HG02970 (cell line): ENCODE measurements around the gene BRINP3.

Source experiments
- ATAC-seq: cut with Tn5 transposase; IDR thresholded peaks from one replicate; pipeline ENCODE4 v1.9.1; 2021; ENCODE audit warnings: mild to moderate bottlenecking, moderate library complexity, moderate number of reproducible peaks; ENCODE audit not compliant: unreplicated experiment, low FRiP score

Gene BRINP3

DNA sequence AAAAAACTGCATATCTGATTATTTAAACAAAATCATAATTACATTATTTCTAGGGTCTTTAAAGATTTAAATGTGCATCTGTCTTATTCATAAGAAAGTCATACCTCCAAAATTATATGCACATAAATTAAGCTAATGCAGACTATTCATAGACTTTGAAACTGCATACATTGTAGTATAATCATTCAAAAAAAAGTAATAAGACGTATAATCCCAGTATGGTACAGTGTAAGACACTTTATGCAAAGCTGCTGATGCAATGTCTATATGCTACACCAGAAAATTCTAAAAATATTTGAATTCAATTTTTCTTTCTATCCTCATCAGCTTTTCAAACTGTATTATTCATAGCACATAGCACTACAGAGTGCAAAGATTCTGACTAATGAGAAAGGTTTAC is 22.0 kb downstream of the BRINP3 start:
- no peak for ATAC-seq

DNA sequence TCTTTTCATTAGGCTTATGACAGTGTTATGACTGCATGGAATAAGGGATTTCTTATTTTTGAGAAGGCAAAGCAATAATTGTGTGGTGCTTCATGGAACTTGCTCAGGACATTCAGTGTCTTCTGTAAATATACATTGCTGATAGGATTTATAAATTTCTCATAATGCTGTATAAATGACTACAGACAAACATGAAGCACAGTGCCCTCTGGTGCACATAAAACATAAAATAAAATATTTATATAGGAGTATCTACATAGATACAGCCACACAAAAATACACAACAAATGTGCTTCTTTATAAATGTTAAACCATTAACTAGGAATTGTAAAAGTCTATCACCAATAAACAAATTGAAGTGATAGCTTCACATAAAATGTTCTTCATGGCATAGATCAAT is 24.1 kb downstream of the BRINP3 start:
- ATAC-seq, result no peak

DNA sequence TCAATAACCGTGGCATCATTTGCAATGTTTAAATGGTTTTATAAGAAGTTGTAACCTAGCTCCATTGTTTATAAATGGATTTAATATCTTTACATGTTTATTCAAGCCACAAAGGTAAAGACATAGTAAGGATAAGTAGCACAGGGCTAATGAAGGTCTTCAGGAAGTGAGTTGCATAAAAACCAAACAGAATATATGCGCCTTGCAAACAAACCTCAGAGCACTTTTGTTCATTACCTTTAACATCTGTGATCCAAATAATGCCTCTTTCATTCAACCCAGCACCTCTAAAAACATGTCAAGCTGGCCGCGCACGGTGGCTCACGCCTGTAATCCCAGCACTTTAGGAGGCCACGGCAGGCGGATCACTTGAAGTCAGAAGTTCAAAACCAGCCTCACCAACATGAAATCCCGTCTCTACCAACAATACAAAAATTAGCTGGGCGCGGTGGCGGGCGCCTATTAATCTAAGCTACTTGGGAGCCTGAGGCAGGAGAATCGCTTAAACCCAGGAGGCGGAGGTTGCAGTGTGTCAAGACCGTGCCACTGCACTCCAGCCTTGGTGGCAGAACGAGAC is 25.3 kb downstream of the BRINP3 start:
- ATAC-seq, result no peak

DNA sequence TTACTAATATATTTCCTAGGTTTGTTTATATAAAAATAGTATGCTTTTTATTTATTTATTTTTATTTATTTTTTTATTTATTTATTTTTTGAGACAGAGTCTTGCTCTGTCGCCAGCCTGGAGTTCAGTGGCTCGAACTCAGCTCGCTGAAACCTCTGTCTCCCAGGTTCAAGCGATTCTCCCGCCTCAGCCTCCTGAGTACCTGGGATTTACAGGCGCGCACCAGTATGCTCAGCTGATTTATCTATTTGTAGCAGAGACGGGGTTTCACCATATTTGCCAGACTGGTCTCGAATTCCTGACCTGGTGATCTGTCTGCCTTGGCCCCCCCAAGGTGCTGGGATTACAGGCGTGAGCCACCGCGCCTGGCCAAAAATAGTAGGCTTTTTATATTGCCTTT is 33.2 kb downstream of the BRINP3 start:
- ATAC-seq, result no peak

DNA sequence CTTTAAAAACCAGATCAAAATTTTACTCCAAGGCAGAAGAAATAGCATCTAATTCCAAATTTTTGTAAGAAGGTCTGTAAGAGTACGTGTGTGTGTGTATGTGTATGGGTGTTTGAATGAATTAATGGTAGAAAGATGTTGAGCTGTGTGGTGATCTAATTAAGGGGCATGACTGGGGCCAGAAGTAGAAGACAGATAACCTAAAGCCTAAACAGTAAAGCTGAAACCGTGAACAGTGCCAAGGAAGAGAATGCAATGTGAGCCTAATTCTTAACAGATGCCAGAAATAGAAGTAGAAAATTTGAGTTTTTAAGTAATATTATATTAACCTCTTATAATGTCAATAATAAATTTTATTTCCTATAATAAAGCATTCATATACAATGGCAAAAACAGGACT is 38.2 kb downstream of the BRINP3 start:
- ATAC-seq, result no peak

DNA sequence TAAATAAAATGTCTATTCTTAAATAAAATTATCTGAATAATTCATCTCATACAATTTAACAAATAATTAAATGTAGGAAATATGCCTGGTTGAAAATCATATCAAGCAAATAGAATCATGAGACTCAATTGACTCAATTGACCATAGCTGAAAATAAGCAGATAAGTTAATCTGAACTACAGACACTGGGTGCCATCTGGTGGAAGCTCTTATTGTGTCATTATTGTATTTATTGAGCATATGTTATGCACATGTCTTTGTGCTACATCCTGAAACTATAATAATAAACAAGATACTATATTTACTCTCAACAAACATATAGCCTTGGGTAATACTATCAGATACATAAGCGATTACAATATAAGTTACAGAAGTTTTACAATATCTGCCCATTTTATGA is 41.0 kb downstream of the BRINP3 start:
- ATAC-seq, result no peak

DNA sequence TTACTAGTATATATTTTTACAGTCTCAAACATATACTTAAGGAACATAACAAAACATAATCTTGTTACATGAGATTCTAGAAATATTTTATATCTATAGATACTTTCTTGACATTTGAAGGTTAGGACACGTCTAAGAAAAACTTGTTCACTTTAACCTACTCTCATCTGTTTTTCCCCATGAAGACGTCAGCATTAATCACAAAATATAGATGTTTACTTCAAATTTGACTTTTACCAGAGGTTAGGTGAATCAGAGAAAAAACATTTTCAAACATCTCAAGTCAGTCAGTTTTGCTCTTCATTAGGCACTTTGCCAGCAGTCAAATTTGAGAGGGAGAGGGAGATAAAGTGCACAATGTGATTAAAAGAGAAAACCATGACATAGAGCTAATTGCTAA is 47.7 kb downstream of the BRINP3 start:
- ATAC-seq, result no peak

DNA sequence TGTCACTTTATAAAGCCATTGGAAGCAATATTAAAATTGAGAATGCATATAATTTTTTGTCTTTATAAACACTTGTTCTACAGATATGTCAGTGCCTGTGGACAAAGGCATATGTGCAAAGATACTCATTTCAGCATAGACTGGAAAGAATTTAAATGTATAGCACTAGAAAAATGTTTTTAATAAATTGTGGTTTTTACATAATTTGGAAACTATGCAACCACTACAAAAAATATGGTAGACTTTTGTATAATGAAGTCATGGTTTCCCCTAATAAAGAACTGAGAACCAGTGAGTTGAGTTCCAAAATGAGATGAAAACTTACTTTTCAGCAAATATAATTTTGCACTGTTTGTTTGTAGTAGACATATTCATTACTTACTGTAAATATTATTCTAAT is 48.5 kb downstream of the BRINP3 start:
- no peak for ATAC-seq

DNA sequence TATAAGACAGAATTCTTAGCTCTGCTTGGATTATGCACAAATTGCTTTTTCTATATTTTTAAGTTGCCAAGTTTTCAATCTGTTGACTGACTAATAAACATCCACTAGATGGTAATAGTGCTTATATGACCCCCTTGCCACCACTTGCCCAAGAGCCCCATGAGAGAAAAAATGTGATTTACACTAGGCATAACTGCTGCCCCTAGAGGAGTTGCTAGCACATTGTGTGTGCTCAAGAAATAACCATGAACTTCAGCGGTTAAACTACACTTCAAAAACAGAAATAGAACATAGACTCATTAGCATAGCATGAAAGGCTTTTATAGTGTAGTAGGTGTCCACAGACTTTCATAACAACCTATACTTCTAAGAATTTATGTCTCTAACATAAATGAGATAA is 61.4 kb downstream of the BRINP3 start:
- ATAC-seq, result no peak

DNA sequence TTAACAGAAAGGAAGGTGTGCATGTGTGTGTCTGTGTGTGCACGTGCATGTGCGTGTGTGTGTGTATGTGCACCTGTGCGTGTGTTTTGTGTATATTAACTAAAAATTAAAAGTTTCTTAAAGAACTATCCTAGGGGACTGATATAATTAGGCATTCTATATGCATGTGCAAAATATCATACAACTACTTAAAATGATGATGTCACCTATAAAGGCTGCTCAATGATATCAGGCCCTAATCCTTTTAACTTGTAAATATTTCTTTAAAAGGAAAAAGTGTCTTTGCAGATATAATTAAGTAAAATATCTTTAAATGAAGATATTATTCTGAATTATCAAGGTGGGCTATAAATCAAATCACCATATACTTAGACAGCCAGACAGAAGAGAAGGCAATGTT is 64.5 kb downstream of the BRINP3 start:
- no peak for ATAC-seq

DNA sequence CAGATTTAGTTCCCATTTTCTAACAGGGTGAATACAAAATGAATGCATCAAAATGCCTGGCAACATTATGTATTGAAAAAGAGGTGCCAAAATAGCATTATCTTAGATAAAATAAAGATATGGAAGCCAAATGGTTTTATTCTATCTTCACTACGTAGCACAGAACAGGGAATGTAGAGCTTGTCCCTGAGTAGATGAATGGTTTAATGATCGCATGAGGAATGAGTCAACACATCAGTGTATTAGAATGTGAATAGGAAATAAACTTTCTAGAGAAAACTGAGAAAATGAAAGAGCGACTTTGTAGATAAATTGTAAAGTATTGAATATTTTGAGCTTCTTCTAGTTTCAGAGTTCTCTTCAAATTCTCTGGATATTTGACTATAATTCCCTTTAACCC is 74.3 kb downstream of the BRINP3 start:
- no peak for ATAC-seq

DNA sequence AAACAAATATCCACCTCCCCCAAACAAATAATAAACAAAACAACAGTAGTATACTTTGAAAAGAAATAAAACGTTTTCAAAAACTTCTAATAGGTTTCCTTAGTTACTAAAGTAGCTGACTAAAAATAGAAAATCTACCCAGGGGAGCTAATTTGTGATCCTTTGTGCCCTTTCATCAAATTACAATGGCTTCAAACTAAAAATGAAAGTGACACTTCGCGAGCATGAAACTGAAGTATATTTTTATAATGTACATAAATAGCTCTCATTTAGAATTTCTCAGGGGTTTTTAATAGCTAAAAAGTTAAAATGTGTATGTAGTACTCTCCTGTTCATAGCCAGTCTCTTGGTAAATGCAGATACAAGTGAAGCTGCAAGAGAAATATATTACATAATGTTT is 78.4 kb downstream of the BRINP3 start:
- ATAC-seq, result no peak

DNA sequence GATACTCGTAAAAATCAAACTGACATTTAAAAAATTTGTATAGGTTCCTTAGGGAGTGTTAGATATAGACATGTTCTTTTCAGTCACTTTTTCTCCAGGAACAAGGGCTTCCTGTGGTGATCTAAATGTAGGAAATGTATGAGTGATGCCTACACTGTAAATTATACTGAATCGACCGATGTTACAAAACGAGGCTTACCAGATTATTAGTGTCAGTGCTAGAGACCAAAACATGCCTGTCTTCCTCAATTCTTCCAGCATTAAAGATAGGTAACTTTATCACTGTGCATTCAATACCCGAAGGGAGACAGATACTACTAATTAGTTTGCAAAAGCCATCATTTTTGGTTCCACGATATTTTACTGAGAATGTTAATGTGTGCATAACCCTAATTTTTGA is 86.1 kb downstream of the BRINP3 start:
- ATAC-seq, result no peak

DNA sequence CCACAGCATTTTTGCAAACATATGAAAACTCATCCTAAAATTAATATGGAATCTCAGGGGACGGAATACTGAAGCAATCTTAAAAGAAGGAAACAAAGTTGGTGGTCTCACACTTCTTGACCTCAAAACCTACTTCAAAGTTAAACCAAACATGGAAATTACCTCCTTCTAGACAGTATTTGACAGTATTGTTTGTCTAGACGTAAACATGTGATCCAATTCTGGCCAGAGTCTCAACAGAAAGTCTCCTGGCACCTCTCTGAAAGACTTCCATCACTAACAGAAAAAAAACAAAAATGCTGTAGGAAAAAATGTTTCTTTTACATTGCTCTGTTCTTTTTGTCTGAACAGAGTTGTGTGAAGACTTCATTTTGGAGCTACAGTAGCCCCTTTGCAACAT is 99.7 kb downstream of the BRINP3 start:
- no peak for ATAC-seq

DNA sequence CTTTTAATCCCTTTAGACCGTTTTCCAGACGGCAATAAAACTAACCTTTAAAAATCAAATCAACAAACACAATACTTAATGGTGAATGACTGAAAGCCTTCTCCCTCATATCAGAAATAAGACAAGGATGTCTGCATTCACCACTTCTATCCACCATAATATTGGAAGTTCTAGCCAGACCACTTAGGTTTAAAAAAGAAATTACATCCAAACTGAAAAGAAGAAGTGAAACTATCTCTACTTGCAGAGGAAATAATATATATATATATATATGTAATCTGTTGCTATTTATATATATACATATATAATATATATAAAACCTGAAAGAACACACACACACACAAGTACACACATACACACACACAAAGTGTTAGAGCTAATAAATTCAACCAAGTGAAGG is 100.4 kb downstream of the BRINP3 start:
- no peak for ATAC-seq

DNA sequence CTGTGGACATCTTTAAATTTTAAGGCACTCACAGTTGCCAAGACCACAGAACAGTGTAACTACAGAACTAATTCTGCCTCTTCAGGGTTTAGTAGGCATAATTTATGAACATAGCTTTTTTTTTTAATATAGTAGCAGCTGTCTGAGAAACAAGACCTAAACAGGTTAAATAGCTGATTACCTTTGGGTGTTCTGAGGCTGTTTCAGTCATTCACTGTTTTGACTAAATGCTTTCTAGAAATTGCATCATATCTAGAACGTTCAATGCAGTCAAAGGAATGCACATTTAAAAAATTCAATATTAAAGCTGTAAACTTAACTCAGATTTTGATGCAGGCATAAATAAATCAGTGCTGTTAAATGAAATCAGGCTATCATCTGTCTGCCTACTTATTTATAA is 101.6 kb downstream of the BRINP3 start:
- ATAC-seq, result no peak

DNA sequence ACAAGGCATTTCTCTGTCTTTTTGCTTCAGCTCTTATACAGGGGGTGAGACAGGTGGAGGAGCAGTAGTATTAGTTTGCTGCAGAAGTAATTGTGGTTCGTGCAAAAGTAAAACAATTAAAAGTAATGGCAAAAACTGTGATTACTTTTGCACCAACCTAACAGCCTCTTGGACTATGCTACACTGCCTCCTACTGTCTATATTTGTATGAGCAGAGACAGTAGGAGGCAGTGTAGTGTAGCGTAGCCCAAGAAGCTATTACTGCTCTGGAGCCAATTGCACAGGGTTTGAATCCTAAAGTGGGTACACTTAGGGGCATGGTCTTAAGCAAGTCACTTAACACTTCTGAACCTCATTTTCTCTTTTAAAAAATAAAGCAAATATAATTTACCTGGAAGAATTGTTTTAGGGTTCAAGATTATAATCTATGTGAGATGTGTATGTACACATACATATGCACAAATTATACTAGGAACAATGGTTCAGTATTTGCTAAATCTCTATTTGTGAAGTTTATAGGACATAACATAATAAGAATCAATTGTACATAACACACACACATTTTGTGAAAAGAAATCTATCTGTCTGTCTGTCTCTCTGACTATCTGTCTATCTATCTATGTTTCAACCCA is 103.8 kb downstream of the BRINP3 start:
- no peak for ATAC-seq

DNA sequence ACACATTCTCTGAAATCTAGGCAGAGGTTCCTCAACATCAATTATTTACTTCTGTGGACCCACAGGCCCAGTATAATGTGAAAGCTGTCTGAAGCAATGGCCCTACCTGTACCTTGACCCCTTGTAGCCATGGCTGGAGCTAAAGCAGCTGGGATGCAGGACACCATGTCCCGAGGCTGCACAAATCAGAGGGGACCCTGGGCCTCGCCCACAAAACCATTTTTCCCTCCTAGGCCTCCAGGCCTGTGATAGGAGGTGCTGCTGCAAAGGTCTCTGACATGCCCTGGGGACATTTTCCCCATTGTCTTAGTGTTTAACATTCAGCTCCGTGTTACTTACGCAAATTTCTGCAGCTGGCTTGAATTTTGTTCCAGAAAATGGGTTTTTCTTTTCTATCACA is 110.5 kb downstream of the BRINP3 start:
- ATAC-seq, result no peak

DNA sequence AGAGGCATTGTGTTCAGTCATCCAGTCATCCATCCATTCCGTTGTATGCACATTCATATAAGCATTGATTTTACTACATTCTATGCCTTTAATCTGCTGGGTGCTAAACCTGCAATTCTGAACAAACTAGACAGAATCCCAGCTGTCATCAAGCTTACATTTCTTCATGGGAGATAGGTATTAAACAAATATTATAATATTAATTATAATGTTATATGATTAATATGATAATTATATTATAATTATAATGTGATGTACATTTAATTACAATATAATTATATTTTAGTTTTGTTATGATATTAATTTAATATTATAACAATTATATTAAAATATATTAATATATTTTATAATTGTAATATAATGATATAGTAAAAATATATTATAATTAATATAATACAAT is 112.4 kb downstream of the BRINP3 start:
- no peak for ATAC-seq

DNA sequence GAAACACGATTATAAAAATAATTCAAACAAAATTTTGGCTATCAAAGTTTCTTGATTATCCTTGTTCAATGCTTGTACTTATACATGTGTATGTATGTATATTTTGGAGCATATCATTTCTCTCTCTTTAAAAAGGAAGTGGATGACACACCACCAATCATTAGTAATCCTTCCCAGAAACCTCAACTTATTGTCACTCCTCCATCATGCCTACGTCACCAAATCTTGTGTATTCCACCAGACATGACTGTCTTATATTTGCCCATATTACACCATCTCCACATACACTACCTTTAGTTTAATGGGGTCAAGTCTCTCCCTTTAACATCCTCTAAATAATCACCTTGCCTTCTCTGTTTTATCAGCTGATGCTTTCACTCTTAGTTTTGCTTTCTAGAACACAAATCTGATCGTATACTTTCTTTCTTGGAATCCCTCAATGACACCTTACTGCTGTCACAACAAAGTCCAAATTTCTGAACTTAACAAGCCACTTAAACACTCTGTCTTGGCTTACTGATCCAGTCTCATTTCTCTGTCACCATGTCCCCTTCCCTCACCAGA is 124.0 kb downstream of the BRINP3 start:
- no peak for ATAC-seq

DNA sequence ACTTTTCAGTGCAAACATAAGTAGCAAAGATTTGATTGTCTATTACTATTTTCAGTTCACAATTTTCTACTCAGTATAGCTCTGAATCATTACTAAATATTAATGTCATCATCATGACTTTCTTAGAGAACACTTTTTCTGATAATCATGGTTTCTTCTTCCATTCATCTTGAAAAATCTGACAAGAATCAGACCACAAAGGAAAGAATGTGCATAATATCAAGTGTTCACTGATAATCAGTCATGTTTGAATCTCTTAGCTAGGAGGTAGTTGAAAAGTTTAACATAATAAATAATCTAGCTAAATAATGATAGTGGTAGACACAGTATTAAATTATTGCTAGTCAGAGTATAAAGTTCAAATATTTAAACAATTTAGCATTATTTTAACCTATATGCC is 133.2 kb downstream of the BRINP3 start:
- ATAC-seq, result no peak

DNA sequence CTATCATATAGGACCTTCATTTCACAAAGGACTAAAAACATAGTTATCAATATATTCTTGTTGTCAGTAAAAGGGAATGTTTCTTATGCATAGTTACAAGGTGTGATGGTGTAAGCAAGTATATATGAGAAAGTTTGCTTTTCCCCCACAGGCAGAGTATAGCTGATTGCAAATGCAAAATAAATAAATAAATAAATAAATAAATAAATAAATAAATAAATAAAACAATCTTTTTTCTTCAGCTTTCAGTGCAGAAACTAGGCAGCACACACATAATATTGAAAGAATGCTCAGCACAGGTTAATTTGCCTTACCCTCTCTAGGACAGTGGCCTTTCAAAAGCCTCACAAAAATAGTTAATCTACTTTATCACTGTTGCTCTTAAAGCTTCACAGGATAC is 138.8 kb downstream of the BRINP3 start:
- no peak for ATAC-seq

DNA sequence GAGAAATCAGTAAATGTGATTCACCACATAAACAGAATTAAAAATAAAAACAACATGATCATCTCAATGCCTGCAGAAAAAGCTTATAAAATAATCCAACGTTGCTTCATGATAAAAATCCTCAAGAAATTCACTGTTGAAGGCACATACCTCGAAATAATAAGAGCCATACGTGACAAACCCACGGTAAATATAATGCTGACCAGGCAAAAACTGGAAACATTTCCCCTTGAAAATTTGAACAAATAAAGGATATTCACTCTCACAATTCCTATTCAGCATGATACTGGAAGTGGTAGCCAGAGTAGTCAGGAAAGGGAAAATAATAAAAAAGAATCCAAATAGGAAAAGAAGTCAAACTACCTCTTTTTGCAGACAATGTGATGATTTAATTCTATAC is 148.8 kb downstream of the BRINP3 start:
- ATAC-seq, result no peak
